Measurements from ENCODE around the gene NCOA6. TPM values are rescaled to one million over a fixed set of nuclear protein-coding genes. Genes with fewer than 3 reads are reported as not detected.
"Not testable (repeated sequence)": the region's sequence is repeated elsewhere in the genome, so short reads cannot be mapped to it uniquely, and the experiment has no call there.

The NCOA6 gene
- total RNA-seq, 1 donor from 2014 or later, result 79.5 TPM

DNA sequence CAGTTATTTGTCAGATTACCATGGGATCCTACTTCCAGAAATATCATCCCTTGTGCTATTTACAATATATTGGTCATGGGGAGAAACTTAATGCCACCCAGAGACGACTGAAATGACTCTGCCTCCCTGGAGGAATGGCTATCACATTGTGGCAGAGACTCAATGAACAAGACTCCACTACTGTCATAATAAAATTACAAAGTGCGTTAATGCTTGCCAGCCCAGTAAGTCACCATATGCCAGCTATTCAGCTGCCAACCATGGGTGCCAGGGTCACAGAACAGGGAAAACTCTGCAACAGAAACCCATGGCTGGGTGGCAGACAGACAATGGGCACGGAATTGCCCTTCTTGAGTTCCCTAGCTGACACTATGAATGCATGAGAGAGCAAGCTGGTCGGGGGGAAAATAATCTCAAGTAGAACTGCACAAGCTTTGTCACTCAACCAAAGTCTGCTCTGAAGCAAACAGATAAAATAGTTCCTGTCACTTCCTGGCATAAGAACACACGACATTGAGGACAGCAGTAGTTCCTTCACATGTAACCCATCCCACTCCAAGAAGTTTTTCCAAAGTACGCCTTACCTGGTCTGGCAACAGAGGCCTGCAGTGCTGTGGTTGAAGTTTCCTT, 89.2 kb downstream of the NCOA6 start:
- TF ChIP-seq, protein P1, sequence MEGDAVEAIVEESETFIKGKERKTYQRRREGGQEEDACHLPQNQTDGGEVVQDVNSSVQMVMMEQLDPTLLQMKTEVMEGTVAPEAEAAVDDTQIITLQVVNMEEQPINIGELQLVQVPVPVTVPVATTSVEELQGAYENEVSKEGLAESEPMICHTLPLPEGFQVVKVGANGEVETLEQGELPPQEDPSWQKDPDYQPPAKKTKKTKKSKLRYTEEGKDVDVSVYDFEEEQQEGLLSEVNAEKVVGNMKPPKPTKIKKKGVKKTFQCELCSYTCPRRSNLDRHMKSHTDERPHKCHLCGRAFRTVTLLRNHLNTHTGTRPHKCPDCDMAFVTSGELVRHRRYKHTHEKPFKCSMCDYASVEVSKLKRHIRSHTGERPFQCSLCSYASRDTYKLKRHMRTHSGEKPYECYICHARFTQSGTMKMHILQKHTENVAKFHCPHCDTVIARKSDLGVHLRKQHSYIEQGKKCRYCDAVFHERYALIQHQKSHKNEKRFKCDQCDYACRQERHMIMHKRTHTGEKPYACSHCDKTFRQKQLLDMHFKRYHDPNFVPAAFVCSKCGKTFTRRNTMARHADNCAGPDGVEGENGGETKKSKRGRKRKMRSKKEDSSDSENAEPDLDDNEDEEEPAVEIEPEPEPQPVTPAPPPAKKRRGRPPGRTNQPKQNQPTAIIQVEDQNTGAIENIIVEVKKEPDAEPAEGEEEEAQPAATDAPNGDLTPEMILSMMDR (conservative IDR thresholded peaks at IDR 0.05), result no peak
- Mint-ChIP-seq H3K27ac (ENCODE audit: unreplicated experiment) (peak overlapping the region; percentile 32), H3K36me3 (ENCODE audit: low read depth) (peaks cover 20% of the 10 kb centered on the region)

DNA sequence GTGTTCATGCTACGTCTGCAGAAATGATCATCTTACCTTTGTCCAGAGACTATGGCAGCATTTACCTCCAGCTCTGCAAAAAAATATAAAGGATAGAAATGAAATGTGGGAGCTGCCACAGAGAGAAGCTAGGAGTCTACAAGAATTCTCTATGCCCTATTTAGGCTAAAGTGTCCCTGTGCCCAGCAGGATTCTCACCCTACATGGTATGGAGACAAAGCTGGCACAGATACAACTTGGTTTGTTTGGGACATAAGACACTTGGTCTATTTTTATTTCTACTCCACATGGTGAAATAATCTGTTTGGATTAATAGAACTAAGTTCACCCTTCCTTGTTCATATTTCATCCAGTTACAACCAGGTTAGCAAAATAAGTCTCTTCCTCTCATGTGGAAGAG, 92.9 kb downstream of the NCOA6 start:
- no peaks in the 10 kb centered on the region for H3K9me3 Mint-ChIP-seq
- H3K4me1 Mint-ChIP-seq, result no peaks in the 10 kb centered on the region
- TF ChIP-seq, protein P1 (conservative IDR thresholded peaks at IDR 0.05), result no peak
- H3K27me3 Mint-ChIP-seq (ENCODE audit: low read depth), result no peaks in the 10 kb centered on the region
- H3K4me3 Mint-ChIP-seq, result no peak overlapping the region
- H3K27ac Mint-ChIP-seq (ENCODE audit: unreplicated experiment), result no peak overlapping the region
- DNase-seq (ENCODE audit: low read depth, low spot score), result no peak
- H3K36me3 Mint-ChIP-seq (ENCODE audit: low read depth), result peaks cover 13% of the 10 kb centered on the region

More for the DNA sequence above, 89.2 kb downstream of the NCOA6 start:
- H3K9me3 Mint-ChIP-seq, result no peaks in the 10 kb centered on the region
- no peak overlapping the region for H3K4me3 Mint-ChIP-seq
- H3K27me3 Mint-ChIP-seq (ENCODE audit: low read depth), result no peaks in the 10 kb centered on the region
- DNase-seq (ENCODE audit: low read depth, low spot score), result no peak
- no peaks in the 10 kb centered on the region for H3K4me1 Mint-ChIP-seq

- no peaks in the 10 kb centered on the region for H3K9me3 Mint-ChIP-seq
- H3K27me3 Mint-ChIP-seq (ENCODE audit: low read depth), result no peaks in the 10 kb centered on the region
- no peak overlapping the region for H3K4me3 Mint-ChIP-seq
- TF ChIP-seq, protein P1 (conservative IDR thresholded peaks at IDR 0.05), result no peak
- no peaks in the 10 kb centered on the region for H3K4me1 Mint-ChIP-seq
- no peak overlapping the region for H3K27ac Mint-ChIP-seq (ENCODE audit: unreplicated experiment)
- no peak for DNase-seq (ENCODE audit: low read depth, low spot score)
- H3K36me3 Mint-ChIP-seq (ENCODE audit: low read depth), result peaks cover 21% of the 10 kb centered on the region
Observed at GRCh38 chr20:34729416-34729815, 96.0 kb downstream of the NCOA6 start.

- no peak for DNase-seq (ENCODE audit: low read depth, low spot score)
- Mint-ChIP-seq H3K27ac (ENCODE audit: unreplicated experiment) (no peak overlapping the region), H3K36me3 (ENCODE audit: low read depth) (peaks cover 19% of the 10 kb centered on the region), H3K27me3 (ENCODE audit: low read depth) (no peaks in the 10 kb centered on the region), H3K9me3 (no peaks in the 10 kb centered on the region), H3K4me3 (no peak overlapping the region), H3K4me1 (no peaks in the 10 kb centered on the region)
- TF ChIP-seq, protein P1 (conservative IDR thresholded peaks at IDR 0.05), result no peak
Observed at GRCh38 chr20:34724172-34724571, 101.3 kb downstream of the NCOA6 start.

GRCh38 chr20:34722560-34722959, 102.9 kb downstream of the NCOA6 start:
- H3K9me3 Mint-ChIP-seq; H3K27ac Mint-ChIP-seq (ENCODE audit: unreplicated experiment); H3K27me3 Mint-ChIP-seq (ENCODE audit: low read depth); H3K4me1 Mint-ChIP-seq; H3K4me3 Mint-ChIP-seq; DNase-seq (ENCODE audit: low read depth, low spot score): not testable (repeated sequence)
- H3K36me3 Mint-ChIP-seq (ENCODE audit: low read depth), result peaks cover 25% of the 10 kb centered on the region

- Mint-ChIP-seq H3K27me3 (ENCODE audit: low read depth) (no peaks in the 10 kb centered on the region), H3K4me1 (no peaks in the 10 kb centered on the region), H3K9me3 (no peaks in the 10 kb centered on the region), H3K36me3 (ENCODE audit: low read depth) (peaks cover 18% of the 10 kb centered on the region), H3K27ac (ENCODE audit: unreplicated experiment) (no peak overlapping the region), H3K4me3 (no peak overlapping the region)
- no peak for DNase-seq (ENCODE audit: low read depth, low spot score)
- TF ChIP-seq, protein P1 (conservative IDR thresholded peaks at IDR 0.05), result no peak
Observed at GRCh38 chr20:34720266-34720665, 105.2 kb downstream of the NCOA6 start.

DNA sequence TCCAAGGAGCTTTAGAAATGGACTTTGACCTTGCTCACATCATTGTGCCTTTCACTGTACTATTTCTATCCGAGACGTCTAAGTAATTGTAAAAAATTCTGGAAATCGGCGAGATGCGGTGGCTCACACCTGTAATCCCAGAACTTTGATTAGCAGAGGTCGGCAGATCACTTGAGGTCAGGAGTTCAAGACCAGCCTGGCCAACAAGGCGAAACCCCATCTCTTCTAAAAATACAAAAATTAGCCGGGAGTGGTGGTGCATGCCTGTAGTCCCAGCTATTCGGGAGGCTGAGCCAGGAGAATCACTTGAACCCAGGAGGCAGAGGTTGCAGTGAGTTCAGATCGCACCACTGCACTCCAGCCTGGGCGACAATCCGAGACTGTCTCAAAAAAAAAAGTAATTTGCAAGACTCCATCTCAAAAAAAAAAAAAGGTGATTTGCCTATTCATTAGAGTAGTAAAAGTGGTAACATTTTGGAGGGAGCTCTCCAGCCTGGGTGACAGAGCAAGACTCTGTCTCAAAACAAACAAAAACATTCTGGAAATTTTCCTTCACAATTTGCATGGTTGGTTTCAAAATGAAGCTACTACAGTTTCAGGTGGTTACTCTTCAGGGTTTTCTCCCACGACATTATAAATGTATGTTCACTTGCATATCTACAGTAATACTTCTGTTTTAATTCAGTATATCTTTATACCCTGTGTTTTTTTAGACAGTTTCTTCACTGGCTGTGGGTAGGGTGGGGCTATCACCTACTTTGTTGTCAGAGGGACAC, 106.0 kb downstream of the NCOA6 start:
- not testable (repeated sequence) for H3K4me3 Mint-ChIP-seq; H3K4me1 Mint-ChIP-seq; H3K9me3 Mint-ChIP-seq; H3K27me3 Mint-ChIP-seq (ENCODE audit: low read depth); H3K27ac Mint-ChIP-seq (ENCODE audit: unreplicated experiment); DNase-seq (ENCODE audit: low read depth, low spot score)
- H3K36me3 Mint-ChIP-seq (ENCODE audit: low read depth), result peaks cover 16% of the 10 kb centered on the region
